Nephron progenitor cell (in vitro differentiated cells): ENCODE results near the gene C6orf89.

ENCODE experiments used
- DNase-seq: peaks from one replicate; pipeline ENCODE4 v3.0.0; 2021
- H3K27ac Mint-ChIP-seq: 2 replicates; pipeline ENCODE4 v1.8.0; 2021; ENCODE audit warnings: mild to moderate bottlenecking, moderate library complexity, mixed read lengths
- H3K27me3 Mint-ChIP-seq: 2 replicates; pipeline ENCODE4 v1.8.0; 2021; ENCODE audit warnings: mild to moderate bottlenecking, low read depth, mixed read lengths; ENCODE audit not compliant: poor library complexity
- H3K36me3 Mint-ChIP-seq: 2 replicates; pipeline ENCODE4 v1.8.0; 2021; ENCODE audit warnings: low read depth, mixed read lengths
- H3K4me1 Mint-ChIP-seq: 2 replicates; pipeline ENCODE4 v1.8.0; 2021; ENCODE audit warnings: mixed read lengths
- H3K4me3 Mint-ChIP-seq: 2 replicates; pipeline ENCODE4 v1.8.0; 2021; ENCODE audit warnings: mild to moderate bottlenecking, moderate library complexity, mixed read lengths
- H3K9me3 Mint-ChIP-seq: 2 replicates; pipeline ENCODE4 v1.8.0; 2021; ENCODE audit warnings: mild to moderate bottlenecking, moderate library complexity, mixed read lengths
- TF ChIP-seq, protein P1 (sequence below): fragments of 200-600 bp; sonication (generic); IDR thresholded peaks from 2 replicates; pipeline ENCODE4 v1.5.0; 2021; ENCODE audit warnings: antibody characterized with exemption

C6orf89 gene

GRCh38 chr6:36885461-36886401 is at the start of gene C6orf89:
Gene C6orf89, plus strand, starts transcription at chr6:36885952. Its CDS starts 13,493 bp downstream, at chr6:36899445.
- TF ChIP-seq, protein P1, sequence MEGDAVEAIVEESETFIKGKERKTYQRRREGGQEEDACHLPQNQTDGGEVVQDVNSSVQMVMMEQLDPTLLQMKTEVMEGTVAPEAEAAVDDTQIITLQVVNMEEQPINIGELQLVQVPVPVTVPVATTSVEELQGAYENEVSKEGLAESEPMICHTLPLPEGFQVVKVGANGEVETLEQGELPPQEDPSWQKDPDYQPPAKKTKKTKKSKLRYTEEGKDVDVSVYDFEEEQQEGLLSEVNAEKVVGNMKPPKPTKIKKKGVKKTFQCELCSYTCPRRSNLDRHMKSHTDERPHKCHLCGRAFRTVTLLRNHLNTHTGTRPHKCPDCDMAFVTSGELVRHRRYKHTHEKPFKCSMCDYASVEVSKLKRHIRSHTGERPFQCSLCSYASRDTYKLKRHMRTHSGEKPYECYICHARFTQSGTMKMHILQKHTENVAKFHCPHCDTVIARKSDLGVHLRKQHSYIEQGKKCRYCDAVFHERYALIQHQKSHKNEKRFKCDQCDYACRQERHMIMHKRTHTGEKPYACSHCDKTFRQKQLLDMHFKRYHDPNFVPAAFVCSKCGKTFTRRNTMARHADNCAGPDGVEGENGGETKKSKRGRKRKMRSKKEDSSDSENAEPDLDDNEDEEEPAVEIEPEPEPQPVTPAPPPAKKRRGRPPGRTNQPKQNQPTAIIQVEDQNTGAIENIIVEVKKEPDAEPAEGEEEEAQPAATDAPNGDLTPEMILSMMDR = peak; percentile 73
- Mint-ChIP-seq H3K27me3 (peaks cover 9% of the 10 kb centered on the region), H3K4me1 (peaks cover 22% of the 10 kb centered on the region), H3K27ac (peak within 1 kb of the TSS; percentile 87), H3K4me3 (peak within 1 kb of the TSS; percentile 95), H3K9me3 (peaks cover 5% of the 10 kb centered on the region), H3K36me3 (no peaks in the 10 kb centered on the region)
- DNase-seq = peak; percentile 93

DNA sequence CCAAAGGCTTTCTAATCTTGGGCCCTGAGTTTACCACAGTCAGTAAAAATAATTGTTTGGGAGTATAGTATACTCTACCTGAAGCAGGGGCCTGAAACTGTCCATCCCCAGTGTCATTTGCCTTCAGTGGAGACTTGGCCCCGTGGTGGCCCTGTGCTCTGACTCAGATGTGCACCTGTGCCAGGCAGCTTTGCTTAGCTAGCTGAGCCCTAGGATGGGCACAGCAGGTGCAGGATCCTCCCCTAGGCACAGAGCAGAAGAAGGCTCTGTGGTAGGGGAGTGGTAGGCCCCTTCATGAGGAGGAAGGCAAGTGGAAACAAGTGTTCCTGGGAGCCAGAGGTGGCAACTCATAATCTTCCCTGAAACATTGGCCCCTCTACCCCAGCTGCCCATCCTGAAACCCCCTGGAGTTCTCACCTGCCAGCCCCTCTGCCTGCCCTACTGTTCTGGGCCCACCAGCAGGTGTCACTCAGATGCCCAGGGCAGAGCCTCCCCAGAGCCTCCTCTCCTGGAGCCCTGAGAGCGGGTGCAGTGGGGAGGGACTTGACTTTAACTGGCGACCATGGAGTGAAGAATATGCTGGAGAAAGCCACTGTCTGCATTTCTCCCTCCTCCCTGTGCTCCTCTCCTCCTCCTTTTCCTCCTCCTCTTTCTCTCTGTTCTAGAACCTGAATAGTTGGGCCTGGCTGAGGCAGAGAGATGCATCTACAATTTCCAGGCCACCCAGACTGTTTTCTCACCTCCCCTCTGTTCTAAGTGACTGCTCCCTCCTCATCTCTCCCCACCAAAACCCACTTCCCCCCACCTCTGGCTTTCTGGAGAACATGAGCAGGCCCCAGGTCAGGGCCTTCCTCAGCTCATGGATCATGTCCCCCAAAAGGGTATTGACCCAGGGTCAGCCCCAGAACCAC is 49.4 kb upstream of the C6orf89 start:
- Mint-ChIP-seq H3K9me3 (peaks cover 4% of the 10 kb centered on the region), H3K27ac (no peak overlapping the region), H3K4me3 (no peak overlapping the region), H3K36me3 (no peaks in the 10 kb centered on the region), H3K4me1 (peaks cover 35% of the 10 kb centered on the region), H3K27me3 (peaks cover 66% of the 10 kb centered on the region)
- no peak for DNase-seq
- TF ChIP-seq, protein P1 = no peak

DNA sequence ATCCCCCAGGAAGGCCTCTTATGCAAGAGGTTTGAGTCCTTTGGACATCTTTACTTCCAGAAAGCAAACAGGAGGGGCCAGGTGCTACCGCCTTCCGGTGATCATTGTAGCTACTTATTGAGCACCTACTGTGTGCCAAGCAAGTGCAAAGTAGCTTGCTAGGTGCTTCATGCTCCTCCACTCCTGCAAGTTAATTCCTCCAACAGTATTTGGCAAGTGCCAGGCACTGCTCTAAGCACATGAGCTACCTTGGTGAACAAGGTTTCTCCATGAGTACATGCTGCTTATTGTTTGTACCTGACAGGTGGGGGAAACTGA is 48.8 kb upstream of the C6orf89 start:
- Mint-ChIP-seq H3K4me3 (no peak overlapping the region), H3K36me3 (no peaks in the 10 kb centered on the region), H3K27ac (no peak overlapping the region), H3K9me3 (peaks cover 4% of the 10 kb centered on the region), H3K27me3 (peaks cover 73% of the 10 kb centered on the region), H3K4me1 (peaks cover 35% of the 10 kb centered on the region)
- TF ChIP-seq, protein P1 = no peak
- DNase-seq = no peak

DNA sequence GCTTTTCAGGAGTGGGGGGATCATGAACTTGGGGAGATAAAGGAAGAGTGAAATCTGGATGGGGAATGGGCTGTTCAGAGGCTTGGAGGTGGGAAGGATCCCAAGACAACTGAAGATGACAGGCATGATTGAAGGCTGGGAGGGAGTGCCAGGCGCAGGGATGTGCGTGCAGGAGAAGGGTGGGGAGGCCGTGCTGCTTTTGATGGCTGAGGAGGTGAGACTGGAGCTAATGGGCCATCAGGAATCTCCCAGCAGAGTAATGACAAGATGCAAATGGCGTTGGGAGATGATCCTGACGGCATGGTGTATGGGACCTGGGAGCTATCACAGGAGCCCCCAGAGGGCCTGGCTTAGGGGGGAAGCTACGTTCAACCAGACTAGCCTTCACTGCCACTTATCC is 48.1 kb upstream of the C6orf89 start:
- H3K9me3 Mint-ChIP-seq = peaks cover 4% of the 10 kb centered on the region
- H3K27ac Mint-ChIP-seq = no peak overlapping the region
- H3K27me3 Mint-ChIP-seq = peaks cover 80% of the 10 kb centered on the region
- H3K4me1 Mint-ChIP-seq = peaks cover 37% of the 10 kb centered on the region
- no peaks in the 10 kb centered on the region for H3K36me3 Mint-ChIP-seq
- peak overlapping the region; percentile 11 for H3K4me3 Mint-ChIP-seq
- no peak for DNase-seq
- TF ChIP-seq, protein P1 = no peak

DNA sequence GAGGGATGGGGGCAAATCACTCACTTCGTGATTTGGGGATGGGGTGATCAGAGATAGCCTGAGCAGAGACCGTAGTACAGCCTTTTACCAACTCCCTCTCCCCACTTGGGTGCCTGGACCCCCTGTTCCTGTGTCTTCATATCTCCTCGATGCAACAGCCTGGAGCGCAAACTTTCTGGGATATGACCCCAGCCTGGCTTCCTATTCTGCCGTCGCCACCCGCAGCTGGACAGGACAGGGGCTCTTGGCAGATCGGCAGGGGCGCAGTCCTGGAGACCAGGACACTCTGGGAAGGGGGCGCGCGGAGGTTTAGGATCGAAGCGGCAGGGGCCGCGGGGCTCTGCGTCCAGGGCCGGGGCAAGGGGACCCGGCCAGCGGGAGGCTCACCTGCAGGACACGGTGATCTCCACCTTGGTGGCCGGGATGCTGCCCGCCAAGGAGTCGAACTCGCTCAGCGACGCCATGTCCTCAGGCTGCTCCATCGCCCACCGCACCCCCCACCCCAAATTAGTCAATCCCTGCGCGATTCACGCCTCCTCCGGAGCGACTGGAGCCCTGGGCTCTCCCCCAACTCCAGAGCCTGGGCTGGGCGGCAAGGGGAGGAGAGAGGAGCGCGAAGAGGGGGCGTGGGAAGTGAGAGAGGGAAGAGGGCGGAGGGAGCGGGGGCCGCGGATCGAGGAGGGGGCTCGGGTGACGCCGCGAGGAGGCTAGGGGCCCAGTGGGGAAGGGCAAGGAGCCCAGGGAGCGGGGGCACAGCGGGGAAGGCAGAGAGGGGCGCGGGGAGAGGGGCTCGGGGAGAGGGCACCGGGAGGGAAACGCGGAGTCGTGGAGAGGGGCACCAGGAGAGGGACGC is 46.6 kb upstream of the C6orf89 start, which contains the start of gene CPNE5:
Gene CPNE5 (minus strand): TSS at position 549 of the 853 bp plus-strand sequence. CDS start 67 bp downstream, at position 482.
- peaks cover 84% of the 10 kb centered on the region for H3K27me3 Mint-ChIP-seq
- peaks cover 48% of the 10 kb centered on the region for H3K4me1 Mint-ChIP-seq
- H3K36me3 Mint-ChIP-seq = no peaks in the 10 kb centered on the region
- peak; percentile 75 for DNase-seq
- peak within 1 kb of the TSS; percentile 79 for H3K4me3 Mint-ChIP-seq
- TF ChIP-seq, protein P1 = no peak
- H3K27ac Mint-ChIP-seq = no peak within 1 kb of the TSS
- no peaks in the 10 kb centered on the region for H3K9me3 Mint-ChIP-seq
